NCI-H1694 treated with DMSO at 0.1 percent for 48 hours (cell line): ENCODE measurements around the gene SCNN1B.

ENCODE experiments used
- DNase-seq: peaks from one replicate; lab custom pipeline; 2025; lab: John Stamatoyannopoulos, UW

Gene SCNN1B

GRCh38 chr16:23321206-23321875, 19.2 kb downstream of the SCNN1B start:
- DNase-seq = no peak

DNA sequence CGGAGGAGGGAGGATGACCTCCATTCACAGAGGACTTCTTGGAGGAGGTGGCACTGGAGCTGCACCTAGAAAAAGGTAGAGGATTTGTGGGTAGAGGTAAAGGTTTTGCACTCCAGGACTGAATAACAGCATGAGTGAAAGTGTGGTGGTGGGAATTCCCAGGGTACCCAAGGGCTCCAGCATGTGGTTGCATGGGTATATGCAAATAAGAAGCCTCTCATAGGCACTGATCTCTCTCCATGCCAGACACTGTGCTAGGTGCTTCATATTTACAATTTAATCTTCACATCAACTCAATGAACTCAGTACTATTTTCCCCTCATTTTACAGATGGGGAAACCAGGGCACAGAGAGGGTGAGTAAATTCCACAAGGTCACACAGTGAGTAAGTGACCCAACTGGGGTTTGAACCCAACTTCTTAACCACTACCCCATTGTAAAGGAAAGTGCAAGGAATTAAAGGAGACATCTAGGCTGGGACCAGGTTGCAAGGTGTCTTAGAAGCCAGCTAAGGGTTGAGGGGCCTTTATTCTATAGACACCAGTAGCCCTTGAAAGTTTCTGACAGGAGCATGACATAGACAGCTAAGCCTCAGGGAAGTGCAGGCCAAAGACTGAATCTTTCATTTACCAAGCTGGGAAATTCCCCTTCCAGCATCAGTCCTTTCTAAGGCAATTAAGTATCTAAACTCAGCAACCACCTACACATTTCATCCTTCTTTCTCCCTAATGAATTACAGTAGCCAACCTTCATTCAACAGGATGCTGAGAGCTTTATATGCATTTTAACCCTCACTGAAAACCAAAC, 21.3 kb downstream of the SCNN1B start:
- DNase-seq = no peak

GRCh38 chr16:23324727-23325126, 22.6 kb downstream of the SCNN1B start:
- no peak for DNase-seq

DNA sequence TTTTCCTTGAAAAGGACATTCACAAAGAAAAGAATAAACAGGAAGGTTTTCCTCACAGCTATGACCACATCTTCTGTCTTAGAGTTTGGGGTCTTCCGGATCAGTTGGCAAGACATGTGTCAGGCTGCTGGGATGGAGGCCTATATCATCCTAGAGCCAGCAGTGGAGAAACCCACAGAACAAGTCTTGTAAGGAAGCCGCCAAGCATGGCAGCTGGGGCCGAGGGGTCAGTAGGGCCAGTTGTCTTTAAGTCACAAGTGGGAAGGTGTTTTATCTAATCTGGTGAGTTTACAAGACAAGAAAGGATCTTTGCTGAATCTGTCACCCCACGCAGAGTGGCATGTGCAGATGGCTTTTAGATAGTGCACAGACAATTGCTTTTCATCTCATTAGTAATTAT, 25.7 kb downstream of the SCNN1B start:
- DNase-seq = no peak

DNA sequence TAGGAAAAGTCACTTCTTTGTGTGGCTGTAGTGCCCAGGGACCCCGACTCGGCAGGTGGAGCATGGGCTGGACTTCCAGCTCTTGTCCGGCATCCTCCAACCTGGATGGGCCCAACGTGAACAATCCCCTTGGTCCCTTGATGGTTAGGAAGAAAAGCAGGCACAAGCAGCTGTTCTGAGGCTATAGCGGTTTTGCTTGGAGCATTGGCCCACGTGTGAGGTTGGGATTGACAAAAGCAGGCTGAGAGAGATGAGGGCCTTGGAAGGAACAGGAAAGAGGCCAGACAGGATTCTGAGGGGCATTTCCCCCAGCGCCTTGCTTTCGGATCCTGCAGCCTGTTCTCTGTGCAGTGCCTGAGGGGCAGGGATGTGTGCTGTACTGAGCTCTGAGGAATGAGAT, 28.1 kb downstream of the SCNN1B start:
- no peak for DNase-seq

DNA sequence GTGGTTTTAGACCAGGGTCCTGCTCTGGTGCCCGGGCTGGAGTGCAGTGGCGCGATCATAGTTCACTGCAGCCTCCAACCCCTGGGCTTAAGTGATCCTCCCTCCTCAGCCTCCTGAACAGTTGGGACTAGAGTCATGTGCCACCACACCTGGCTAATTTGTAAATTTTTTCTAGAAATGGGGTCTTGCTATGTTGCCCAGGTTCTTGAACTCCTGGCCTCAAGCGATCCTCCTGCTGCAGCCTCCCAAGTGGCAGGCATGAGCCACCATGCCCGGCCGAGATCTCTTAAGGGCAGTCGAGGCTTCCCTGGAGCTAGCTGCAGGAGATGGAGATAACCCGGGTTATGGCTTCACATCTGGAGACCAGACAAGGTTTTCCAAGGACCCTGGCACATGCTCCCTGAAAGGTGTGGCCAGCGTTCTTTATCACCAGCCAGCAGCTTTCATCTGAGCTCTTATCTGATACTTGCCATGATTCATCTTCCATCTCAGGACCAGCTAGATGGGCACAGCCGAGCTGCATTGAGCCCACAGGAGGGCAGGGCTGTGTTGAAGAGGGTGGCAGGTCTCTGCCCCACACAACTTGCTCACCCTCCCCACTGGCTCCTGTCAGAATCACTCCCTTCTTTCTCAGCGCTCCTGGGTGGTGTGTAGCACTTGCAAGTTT, 28.6 kb downstream of the SCNN1B start:
- no peak for DNase-seq

DNA sequence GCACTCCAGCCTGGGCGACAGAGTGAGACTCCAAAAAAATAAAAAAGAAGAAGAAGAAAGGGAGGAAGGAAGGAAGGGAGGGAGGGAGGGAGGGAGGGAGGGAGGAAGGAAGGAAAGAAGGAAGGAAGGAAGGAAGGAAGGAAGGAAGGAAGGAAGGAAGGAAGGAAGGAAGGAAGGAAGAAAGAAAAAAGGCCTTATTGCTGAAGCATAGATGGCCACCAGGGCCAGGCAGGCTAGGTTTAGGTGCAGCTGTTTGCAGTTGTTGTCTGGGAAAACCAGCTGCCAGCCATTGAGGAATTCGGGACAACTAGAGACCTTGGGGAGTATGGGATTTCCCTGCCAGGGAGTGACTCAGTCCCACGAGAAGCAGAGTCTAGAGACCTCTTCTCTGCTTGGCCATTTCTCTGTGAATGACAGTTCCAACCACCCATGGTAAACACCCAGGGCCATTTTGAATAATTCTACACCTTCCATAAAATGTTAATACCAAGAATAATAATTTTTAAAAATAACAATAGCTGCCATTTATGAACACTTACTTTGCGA, 31.0 kb downstream of the SCNN1B start:
- DNase-seq = no peak

GRCh38 chr16:23333831-23334456, 31.8 kb downstream of the SCNN1B start:
- DNase-seq = no peak

- DNase-seq = no peak
These were observed 32.4 kb downstream of the SCNN1B start for GRCh38 chr16:23334457-23334853.

DNA sequence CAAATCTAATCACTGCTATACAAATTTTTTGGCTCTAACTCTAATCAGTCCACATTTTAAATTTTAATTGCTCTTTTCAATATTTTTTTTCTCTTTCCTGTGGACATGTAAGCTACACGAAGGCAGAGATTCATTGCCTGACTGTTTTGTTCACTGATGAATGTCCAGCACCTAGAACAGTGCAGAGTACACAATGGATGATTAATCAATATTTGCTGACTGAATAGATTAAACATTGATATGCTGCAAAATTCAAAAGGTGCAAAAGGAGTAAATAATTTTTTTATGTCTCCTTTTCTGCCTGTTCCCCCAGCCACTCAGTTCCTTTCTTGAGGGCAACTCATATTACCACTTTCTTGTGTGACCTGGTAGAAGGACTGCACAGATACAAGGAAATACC, 32.8 kb downstream of the SCNN1B start:
- no peak for DNase-seq

DNA sequence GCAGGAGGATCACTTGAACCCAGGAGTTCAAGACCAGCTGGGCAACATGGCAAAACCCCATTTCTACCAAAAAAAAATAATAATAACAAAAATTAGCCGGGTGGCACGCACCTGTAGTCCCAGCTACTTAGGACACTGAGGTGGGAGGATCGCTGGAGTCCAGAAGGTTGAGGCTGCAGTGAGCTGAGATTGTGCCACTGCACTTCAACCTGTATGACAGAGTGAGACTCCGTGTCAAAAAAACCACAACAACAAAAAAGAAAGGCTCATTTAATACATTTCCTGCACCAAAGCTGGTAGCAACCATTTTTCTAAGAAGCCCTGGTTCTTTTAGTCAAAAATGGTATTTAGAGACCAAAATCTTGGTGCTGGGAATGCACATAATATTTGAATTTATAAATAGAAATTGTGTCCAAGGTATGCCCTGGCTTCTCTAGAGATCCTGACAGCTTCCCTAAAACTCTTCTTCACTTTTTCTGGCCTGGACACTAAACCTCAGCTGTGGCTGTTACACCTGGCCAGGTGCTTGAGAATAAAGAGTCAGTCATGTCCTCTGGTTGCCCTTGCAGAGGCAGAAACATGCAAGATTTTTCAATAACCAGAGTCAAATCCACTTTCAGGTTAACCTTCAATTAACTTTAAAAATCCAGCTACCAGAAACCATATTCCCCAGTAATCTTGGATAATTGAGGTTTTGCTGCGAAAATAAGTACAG, 35.9 kb downstream of the SCNN1B start:
- no peak for DNase-seq

GRCh38 chr16:23339787-23340186, 37.7 kb downstream of the SCNN1B start:
- no peak for DNase-seq

DNA sequence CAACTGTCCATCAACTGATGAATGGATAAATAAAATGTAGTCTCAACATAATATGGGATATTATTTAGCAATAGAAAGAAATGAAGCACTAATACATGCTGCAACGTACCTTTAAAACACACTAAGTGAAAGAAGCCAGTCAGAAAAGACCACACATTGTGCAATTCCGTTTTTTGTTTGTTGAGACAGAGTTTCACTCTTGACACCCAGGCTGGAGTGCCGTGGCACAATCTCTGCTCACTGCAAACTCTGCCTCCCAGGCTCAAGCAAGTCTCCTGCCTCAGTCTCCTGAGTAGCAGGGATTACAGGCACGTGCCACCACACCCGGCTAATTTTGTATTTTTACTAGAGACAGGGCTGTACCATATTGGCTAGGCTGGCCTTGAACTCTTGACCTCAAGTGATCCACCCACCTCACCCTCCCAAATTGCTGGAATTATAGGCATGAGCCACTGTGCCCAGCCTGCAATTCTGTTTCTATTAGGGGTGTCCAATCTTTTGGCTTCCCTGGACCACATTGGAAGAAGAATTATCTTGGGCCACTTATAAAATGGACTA, 40.1 kb downstream of the SCNN1B start:
- DNase-seq = no peak

DNA sequence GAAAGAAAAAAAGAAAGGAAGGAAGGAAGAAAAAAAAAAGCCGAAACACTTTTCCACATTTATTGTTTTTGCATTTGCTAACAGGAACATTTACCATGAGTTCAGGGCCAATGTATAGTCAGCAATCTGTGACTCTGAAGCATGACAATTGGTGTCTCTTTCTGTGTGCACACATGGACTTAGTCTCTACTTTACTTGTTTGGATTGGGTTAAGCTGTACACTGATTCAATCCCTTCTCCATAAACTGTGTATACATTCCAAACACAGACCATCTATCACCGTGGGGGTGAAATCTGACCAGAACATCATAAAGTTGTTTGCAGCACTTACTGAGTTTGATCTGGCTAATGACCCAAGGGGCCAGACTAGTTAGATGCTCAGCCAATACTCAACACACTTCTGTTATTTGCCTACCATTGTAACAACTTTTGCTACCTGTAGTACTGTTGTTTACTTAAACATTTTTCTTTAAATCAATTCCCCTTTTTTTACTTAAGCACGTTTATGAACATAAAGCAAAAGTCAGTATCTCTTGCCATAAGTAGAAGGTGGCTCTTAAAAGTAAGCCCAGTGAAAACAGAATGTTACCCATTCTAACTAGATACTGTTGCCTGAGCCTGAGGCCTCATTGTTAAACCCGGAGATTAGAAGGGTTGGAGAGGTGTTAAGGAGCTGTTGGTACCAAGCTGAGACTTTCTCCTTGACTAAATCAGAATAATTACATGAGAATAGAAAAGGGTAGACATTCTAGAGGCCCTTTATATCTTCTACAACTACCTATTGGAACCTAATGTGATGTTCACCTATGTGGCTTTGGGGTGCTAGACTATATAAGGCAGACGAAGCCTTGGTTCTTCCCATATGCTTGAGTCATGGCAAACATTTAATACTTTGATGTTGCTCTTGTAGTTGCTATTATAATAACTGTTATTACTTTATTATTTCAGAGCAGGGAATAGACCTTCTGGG, 41.8 kb downstream of the SCNN1B start:
- no peak for DNase-seq

GRCh38 chr16:23345237-23345636, 43.1 kb downstream of the SCNN1B start:
- DNase-seq = no peak

- no peak for DNase-seq
These were observed 46.7 kb downstream of the SCNN1B start for GRCh38 chr16:23348579-23349469.

DNA sequence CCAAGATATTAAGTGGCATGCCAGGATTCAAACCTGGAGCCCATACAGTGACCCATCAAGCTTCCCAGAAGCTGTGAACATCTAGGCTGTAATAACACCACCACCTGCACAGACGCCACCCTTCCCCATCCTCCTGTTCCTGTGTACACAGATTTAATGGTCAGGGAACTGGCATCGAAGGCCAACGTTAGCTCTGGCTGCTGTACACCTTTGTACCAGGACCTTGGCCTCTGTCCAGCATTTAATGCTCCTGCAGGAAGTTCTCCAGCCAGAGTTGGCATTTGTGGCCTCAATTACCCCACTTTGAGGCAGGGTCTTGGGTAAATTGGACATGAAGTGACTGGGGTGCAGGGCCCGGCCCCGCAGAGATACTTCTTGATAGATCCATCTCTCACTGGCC, 49.3 kb downstream of the SCNN1B start:
- no peak for DNase-seq

DNA sequence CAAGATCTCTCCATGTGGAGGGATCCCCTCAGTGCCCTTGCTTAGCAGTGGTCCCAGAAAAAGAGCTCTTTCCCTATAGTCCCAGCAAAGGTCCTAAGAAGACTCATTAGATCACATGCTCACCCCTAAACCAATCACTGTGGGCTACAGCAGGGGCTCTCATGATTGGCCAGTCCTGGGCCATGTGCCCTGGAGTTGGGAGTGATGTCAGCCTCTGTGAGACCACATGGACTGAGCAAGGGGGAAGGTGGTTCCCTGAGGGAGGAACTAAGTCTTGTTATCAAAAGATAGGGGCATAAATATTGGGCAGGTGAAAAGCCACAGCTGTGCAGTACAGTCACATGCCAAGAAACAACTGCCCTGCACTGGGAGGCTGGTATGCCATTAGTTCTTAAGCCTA, 51.3 kb downstream of the SCNN1B start:
- no peak for DNase-seq

- no peak for DNase-seq
These were observed 52.1 kb downstream of the SCNN1B start for GRCh38 chr16:23354246-23354645.
